Gastrocnemius medialis (tissue), 4 donors: ENCODE data around the gene AP4M1. TPM values are rescaled to one million over a fixed set of nuclear protein-coding genes. Genes with fewer than 3 reads are reported as not detected.
A peak's percentile ranks its signal among the peaks of the same experiment; 100 is the strongest.

Experiments used
- ATAC-seq, 2 donors: fragments of 150-250 bp; one replicate each; pipeline ENCODE4 v1.9.1; 2016
- DNase-seq, 2 donors: peaks; one replicate each; pipeline ENCODE4 v3.0.0-alpha.2; 2019
- H3K27ac ChIP-seq, 4 donors: fragments of 200-600 bp; sonication (generic); 1 replicate in 1 of 4; 2 replicates in 3 of 4; pipeline ENCODE4 v1.5.1; 2016 to 2018; ENCODE audit warnings: mild to moderate bottlenecking in 2 of 4, moderate library complexity in 1 of 4
- H3K27me3 ChIP-seq, 3 donors: fragments of 200-600 bp; sonication (generic) in 2 of 3; 1 replicate in 1 of 3; 2 replicates in 2 of 3; pipeline versions ENCODE4 v1.5.1 to v1.6.0; 2016 to 2019; ENCODE audit warnings: mild to moderate bottlenecking in 1 of 3, moderate library complexity in 1 of 3
- H3K36me3 ChIP-seq, 2 donors: fragments of 200-600 bp; sonication (generic) in 1 of 2; one replicate each; pipeline ENCODE4 v1.5.1; 2017 to 2018
- H3K4me1 ChIP-seq, 2 donors: fragments of 200-600 bp; sonication (generic) in 1 of 2; one replicate each; pipeline ENCODE4 v1.5.1; 2016 to 2017; ENCODE audit warnings: mild to moderate bottlenecking in 2 of 2
- H3K4me3 ChIP-seq, 4 donors: fragments of 200-600 bp; sonication (generic) in 3 of 4; 1 replicate in 1 of 4; 2 replicates in 3 of 4; pipeline ENCODE4 v1.5.1; 2016 to 2019; ENCODE audit warnings: mild to moderate bottlenecking in 2 of 4
- H3K9me3 ChIP-seq, 3 donors: fragments of 200-600 bp; sonication (generic) in 2 of 3; 1 replicate in 1 of 3; 2 replicates in 2 of 3; pipeline ENCODE4 v1.5.1; 2016 to 2019
- CTCF ChIP-seq, 5 experiments: fragments of 450-650 bp in 3 of 5; fragments of 200-600 bp in 2 of 5; sonication (generic) in 2 of 5; IDR thresholded peaks in 4 of 5; conservative IDR thresholded peaks in 1 of 5; 1 replicate in 4 of 5; 2 replicates in 1 of 5; pipeline ENCODE4 v1.5.1; 2016 to 2019; ENCODE audit warnings: antibody characterized with exemption in 5 of 5, mild to moderate bottlenecking in 3 of 5, moderate library complexity in 3 of 5
- POLR2A ChIP-seq, 2 donors: fragments of 450-650 bp; IDR thresholded peaks; one replicate each; pipeline ENCODE4 v1.6.1; 2017; ENCODE audit warnings: antibody characterized with exemption in 2 of 2, mild to moderate bottlenecking in 2 of 2, moderate library complexity in 2 of 2
- in situ Hi-C, 4 donors: fragments of 200-750 bp; cut with MboI; loops; one replicate each; pipeline versions ENCODE4 v1.15.0 to v1.8.0; 2017; ENCODE audit warnings: low sequenced_read_pairs in 4 of 4
- intact Hi-C: fragments of 100-400 bp; cut with DNase I; formaldehyde crosslinking; loops from one replicate; pipeline ENCODE4 v1.15.1; 2023; ENCODE audit warnings: low total_unique reads
- total RNA-seq, 4 donors: library from RNA; depleted of rRNA; stranded (reverse); fragments of >200 nt; gene quantifications; one replicate each; pipeline versions ENCODE4 v1.1.0 to v1.2.3, GENCODE V29; 2016

AP4M1 gene
- 10 to 100 TPM in 2 of 4 donors, 1 to 10 TPM in 2; 7.2 to 13.8 (median 10.8) TPM for total RNA-seq

GRCh38 chr7:100101016-100101862, at the start of gene AP4M1, which contains the start of gene MCM7:
Gene AP4M1, plus strand, starts transcription at chr7:100101643. Its CDS starts 72 bp downstream, at chr7:100101715.
Gene MCM7, minus strand, starts transcription at chr7:100101397. Its CDS starts 103 bp downstream, at chr7:100101294.
- in situ Hi-C loops = no loop called here
- ATAC-seq (peak; percentile 85 to 86), DNase-seq (peak; percentile 99)
- H3K27me3 ChIP-seq = no peaks in the 10 kb centered on the region
- no peaks in the 10 kb centered on the region for H3K9me3 ChIP-seq
- TF ChIP-seq POLR2A (IDR thresholded peaks at IDR 0.05) = peak in 1 of 2 donors; percentile 28
- TF ChIP-seq CTCF (IDR thresholded peaks at IDR 0.05 in 4 of 5, conservative IDR thresholded peaks at IDR 0.05 in 1 of 5) = no peak
- intact Hi-C loops = loop anchor here (1.0 to 5.0 kb wide), 6 partner anchors 13 to 326 kb away; partner anchors contain the start of genes CNPY4, COPS6, LAMTOR4 and MEPCE
- H3K4me1 ChIP-seq = peaks cover 13 to 17% of the 10 kb centered on the region in 2 donors
- H3K27ac ChIP-seq = peak within 1 kb of the TSS; percentile 89 to 97 (median 94)
- H3K36me3 ChIP-seq = peaks cover 0 to 39% of the 10 kb centered on the region in 2 donors
- H3K4me3 ChIP-seq = peak within 1 kb of the TSS; percentile 60 to 97 (median 85)

GRCh38 chr7:100053215-100053614, 48.2 kb upstream of the AP4M1 start:
- H3K4me1 ChIP-seq = peaks cover 8 to 15% of the 10 kb centered on the region in 2 donors
- peak overlapping the region in 2 of 4 donors; percentile 44 to 58 for H3K27ac ChIP-seq
- H3K9me3 ChIP-seq = no peaks in the 10 kb centered on the region
- DNase-seq (peak; percentile 25 to 60), ATAC-seq (peak; percentile 66 to 75)
- intact Hi-C loops = loop anchor here (1.0 to 2.0 kb wide), 2 partner anchors 58 to 74 kb away; no protein-coding TSS in a partner anchor
- TF ChIP-seq CTCF (IDR thresholded peaks at IDR 0.05 in 4 of 5, conservative IDR thresholded peaks at IDR 0.05 in 1 of 5) (peak in 1 of 5 experiments; percentile 17), POLR2A (IDR thresholded peaks at IDR 0.05) (no peak)
- H3K4me3 ChIP-seq = no peak overlapping the region
- in situ Hi-C loops = no loop called here
- H3K27me3 ChIP-seq = no peaks in the 10 kb centered on the region
- H3K36me3 ChIP-seq = peaks cover 0 to 18% of the 10 kb centered on the region in 2 donors

- H3K36me3 ChIP-seq = peaks cover 0 to 55% of the 10 kb centered on the region in 2 donors
- no peak overlapping the region for H3K4me3 ChIP-seq
- DNase-seq (no peak), ATAC-seq (no peak)
- in situ Hi-C loops = no loop called here
- H3K9me3 ChIP-seq = no peaks in the 10 kb centered on the region
- intact Hi-C loops = no loop called here
- no peak overlapping the region for H3K27ac ChIP-seq
- H3K27me3 ChIP-seq = no peaks in the 10 kb centered on the region
- no peak for TF ChIP-seq CTCF (IDR thresholded peaks at IDR 0.05 in 4 of 5, conservative IDR thresholded peaks at IDR 0.05 in 1 of 5)
- no peak for TF ChIP-seq POLR2A (IDR thresholded peaks at IDR 0.05)
- peaks cover 0 to 6% of the 10 kb centered on the region in 2 donors for H3K4me1 ChIP-seq
These were observed 44.4 kb upstream of the AP4M1 start for GRCh38 chr7:100057006-100057405.

- DNase-seq = no peak
- Histone ChIP-seq H3K9me3 (no peaks in the 10 kb centered on the region), H3K27ac (no peak overlapping the region), H3K4me3 (no peak overlapping the region), H3K27me3 (no peaks in the 10 kb centered on the region), H3K4me1 (no peaks in the 10 kb centered on the region), H3K36me3 (peaks cover 0 to 66% of the 10 kb centered on the region in 2 donors)
- ATAC-seq = no peak
- in situ Hi-C loops = no loop called here
- intact Hi-C loops = no loop called here
- no peak for TF ChIP-seq CTCF (IDR thresholded peaks at IDR 0.05 in 4 of 5, conservative IDR thresholded peaks at IDR 0.05 in 1 of 5)
- TF ChIP-seq POLR2A (IDR thresholded peaks at IDR 0.05) = no peak
These were observed 42.1 kb upstream of the AP4M1 start for GRCh38 chr7:100059251-100059739.
